ENCODE data around the gene PPARA.

PPARA gene

DNA sequence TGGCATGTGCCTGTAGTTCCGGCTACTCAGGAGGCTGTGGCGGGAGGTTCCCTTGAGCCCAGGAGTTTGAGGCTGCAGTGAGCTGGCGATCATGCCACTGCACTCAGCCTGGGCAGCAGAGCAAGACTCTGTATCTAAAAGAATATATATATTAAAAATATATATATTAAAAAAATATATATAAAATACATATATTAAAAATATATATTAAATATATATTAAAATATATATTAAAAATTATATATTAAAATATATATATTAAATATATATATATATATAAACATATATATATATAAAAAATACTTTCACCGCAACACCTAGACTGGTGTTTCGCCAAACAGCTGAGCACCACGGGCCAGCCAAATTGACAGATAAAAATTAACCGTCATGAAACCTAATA lies 126.2 kb downstream of the PPARA start:
- no peak overlapping the region for H3K27ac ChIP-seq
- no peak for TF ChIP-seq ZFX (IDR thresholded peaks at IDR 0.05; ENCODE audit: borderline replicate concordance)
- TF ChIP-seq, protein P1, sequence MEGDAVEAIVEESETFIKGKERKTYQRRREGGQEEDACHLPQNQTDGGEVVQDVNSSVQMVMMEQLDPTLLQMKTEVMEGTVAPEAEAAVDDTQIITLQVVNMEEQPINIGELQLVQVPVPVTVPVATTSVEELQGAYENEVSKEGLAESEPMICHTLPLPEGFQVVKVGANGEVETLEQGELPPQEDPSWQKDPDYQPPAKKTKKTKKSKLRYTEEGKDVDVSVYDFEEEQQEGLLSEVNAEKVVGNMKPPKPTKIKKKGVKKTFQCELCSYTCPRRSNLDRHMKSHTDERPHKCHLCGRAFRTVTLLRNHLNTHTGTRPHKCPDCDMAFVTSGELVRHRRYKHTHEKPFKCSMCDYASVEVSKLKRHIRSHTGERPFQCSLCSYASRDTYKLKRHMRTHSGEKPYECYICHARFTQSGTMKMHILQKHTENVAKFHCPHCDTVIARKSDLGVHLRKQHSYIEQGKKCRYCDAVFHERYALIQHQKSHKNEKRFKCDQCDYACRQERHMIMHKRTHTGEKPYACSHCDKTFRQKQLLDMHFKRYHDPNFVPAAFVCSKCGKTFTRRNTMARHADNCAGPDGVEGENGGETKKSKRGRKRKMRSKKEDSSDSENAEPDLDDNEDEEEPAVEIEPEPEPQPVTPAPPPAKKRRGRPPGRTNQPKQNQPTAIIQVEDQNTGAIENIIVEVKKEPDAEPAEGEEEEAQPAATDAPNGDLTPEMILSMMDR (IDR thresholded peaks at IDR 0.05): no peak

DNA sequence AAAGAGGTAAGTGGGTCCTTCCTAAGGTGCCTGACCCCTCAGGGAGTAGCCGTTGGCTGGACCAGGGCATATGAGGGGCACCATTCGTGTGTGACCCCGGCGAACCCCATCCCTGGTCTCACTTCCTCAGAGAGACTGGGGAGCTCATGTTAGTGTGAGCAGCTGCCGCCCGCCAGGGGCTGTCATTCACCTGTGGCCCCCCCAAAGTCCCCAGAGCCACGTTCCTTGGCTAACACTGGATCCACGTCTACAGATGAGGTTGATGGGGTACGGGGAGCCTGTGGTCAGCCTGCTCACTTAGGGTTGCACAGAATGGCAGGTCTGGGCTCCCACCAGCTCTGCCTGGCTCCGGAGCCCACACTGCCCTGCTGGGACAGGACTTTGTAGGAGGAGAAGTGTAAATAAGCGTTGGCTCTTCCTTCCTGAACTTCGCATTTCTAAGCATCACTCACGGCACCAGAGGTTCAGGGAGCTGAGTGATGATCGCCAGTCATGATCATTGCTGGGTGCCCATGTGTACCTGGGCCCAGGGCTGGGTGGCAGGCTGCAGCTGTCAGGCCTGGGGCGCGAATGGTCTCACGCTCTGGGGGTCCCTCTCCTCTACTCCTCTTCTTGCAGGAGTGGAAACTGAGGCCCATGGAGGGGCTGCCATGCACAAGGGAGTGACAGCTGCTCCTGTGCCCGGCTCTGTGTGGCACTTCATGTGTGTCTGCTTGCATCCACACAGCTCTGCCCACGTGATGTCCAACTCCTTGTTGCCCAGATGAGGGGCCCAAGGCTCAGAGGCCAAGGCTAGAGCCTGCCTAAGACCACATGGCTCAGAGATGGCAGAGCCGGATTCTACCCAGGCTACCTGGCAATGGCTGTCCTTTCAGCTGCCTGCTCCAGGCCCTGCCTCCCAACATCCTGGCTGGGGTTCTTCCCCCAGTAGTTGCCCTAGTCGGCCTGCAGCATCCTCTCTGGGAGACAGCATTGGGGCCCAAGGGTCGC lies 128.6 kb downstream of the PPARA start:
- H3K27ac ChIP-seq: no peak overlapping the region
- TF ChIP-seq ZFX (IDR thresholded peaks at IDR 0.05; ENCODE audit: borderline replicate concordance): no peak
- TF ChIP-seq, protein P1 (IDR thresholded peaks at IDR 0.05): no peak

DNA sequence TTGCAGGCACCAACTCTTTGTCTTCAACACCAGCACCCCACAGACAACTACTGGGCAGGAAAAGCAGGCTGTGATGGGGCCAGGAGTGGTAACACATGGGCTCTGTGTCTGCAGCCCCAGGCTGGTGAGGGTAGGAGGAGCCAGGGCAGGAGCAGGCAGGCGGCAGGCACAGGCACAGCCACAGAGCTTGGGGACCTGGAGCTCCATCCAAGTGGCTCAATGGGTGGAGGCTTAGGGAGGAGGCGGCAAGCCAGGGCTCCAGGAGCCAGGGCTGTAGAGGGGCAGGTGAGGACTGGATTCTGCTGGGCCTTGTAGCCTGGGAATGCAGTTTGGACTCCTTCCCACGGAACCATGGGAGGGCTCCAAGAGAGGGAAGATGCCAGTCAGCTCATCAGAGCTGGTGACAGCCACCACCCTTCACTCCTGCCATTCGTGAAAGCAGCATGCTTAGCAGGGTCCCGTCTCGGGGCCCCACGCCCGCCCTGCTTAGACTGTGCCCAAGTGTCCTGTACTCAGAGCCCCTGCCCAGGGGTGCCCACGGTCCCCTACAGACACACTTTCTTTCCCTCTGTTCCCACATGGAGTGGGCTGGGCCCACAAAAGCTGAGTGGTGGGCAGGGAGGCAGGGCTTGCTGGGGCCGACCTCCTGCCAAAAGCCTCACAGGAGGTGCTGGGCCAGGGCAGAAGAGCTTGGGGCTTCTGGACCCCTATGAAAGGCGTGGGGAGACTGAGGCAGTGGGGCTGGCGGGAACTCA lies 129.9 kb downstream of the PPARA start:
- H3K27ac ChIP-seq: no peak overlapping the region
- no peak for TF ChIP-seq ZFX (IDR thresholded peaks at IDR 0.05; ENCODE audit: borderline replicate concordance)
- TF ChIP-seq, protein P1 (IDR thresholded peaks at IDR 0.05): no peak

DNA sequence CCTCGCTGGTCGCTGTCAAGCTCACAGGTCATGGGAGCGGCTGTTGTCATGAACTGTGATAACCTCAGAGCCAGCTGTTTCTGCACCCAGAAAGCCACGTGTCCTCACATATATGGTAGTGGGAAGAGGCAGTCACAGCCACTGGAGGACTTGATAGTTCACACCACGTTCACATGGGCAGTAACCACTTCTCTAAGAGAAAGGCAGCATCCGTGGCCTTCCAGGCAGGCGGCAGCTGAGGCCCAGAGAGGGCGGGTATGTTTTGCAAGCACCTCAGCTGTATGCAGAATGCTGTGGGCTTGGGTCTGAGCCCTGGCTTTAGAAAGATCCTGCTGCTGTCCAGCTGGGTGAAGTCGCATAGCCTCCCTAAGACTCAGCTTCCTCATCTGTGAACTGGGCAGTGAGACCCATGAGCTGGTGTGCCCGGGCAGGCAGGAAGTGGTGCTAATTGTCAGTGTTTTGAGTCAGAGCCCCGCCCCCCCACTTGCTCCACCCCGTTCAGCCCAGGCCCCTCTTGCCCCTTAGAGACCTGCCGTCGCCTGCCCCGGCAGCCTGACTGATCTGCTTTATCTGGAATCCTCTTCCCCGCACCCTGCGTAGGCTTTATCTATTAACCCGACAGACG lies 130.8 kb downstream of the PPARA start:
- no peak overlapping the region for H3K27ac ChIP-seq
- TF ChIP-seq, protein P1 (IDR thresholded peaks at IDR 0.05): no peak
- TF ChIP-seq ZFX (IDR thresholded peaks at IDR 0.05; ENCODE audit: borderline replicate concordance): no peak

DNA sequence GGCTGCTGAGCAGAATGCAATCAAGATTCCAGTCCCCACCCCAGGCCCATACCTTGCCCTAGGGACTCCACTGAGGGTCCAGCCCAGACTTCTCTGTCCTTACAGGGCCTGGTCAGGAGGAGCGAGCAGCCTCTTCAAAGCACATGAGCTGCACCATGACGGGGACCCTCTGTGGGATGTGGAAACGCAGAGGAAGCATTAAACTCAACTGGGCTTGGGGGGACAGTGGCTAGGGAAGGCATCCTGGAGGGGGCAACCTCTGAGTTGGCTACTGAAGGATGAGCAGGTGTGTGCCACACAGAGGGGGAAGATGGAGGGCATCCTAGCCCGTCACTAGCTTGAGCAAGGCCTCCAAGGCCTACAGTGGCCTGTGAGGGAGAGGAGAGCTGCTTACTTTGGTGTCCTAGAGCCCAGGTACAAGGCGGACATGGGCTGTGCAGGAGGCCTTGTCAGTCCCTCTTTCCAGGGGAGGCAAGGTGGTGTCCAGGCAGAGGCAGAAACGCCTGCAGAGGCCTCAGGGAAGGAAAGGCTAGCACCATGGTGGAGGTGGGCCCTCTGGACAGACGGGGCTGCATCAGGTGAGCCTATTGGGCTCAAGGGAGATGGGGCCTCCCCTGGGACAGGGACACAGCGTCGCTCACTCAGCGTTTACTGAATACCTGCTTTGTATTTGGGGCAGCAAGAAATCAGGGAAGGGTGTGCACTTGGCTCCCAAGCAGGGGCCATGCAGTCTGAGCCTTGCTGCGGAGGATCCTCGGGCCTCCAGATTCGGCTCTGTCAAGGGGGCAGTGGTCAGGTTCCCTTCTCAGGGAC lies 131.7 kb downstream of the PPARA start:
- no peak for TF ChIP-seq ZFX (IDR thresholded peaks at IDR 0.05; ENCODE audit: borderline replicate concordance)
- TF ChIP-seq, protein P1 (IDR thresholded peaks at IDR 0.05): no peak
- H3K27ac ChIP-seq: no peak overlapping the region

- TF ChIP-seq ZFX (IDR thresholded peaks at IDR 0.05; ENCODE audit: borderline replicate concordance): no peak
- TF ChIP-seq, protein P1 (IDR thresholded peaks at IDR 0.05): no peak
- H3K27ac ChIP-seq: no peak overlapping the region
These were observed 135.7 kb downstream of the PPARA start for GRCh38 chr22:46286006-46286405.
